BE2C (cell line): ENCODE data around the gene SLC37A1.

ENCODE experiments used
- DNase-seq: peaks from one replicate; pipeline ENCODE4 v3.0.0-alpha.2; 2020
- H3K27me3 ChIP-seq: fragments of 250-450 bp; sonication (Bioruptor Pico); 2 replicates; pipeline ENCODE4 v1.5.1; 2020; ENCODE audit warnings: mild to moderate bottlenecking
- H3K36me3 ChIP-seq: fragments of 250-450 bp; sonication (Bioruptor Pico); 2 replicates; pipeline ENCODE4 v1.5.1; 2020; ENCODE audit warnings: mild to moderate bottlenecking
- H3K4me1 ChIP-seq: fragments of 250-450 bp; sonication (Bioruptor Pico); 2 replicates; pipeline ENCODE4 v1.5.1; 2020
- H3K4me3 ChIP-seq: 2 replicates; pipeline ENCODE4 v1.5.1; 2011; ENCODE audit warnings: low read depth, low read length
- H3K9me3 ChIP-seq: fragments of 250-450 bp; sonication (Bioruptor Pico); 2 replicates; pipeline ENCODE4 v1.5.1; 2020
- TF ChIP-seq, protein P1 (sequence below): IDR thresholded peaks from 2 replicates; pipeline ENCODE4 v1.5.1; 2012; ENCODE audit warnings: mild to moderate bottlenecking, low read depth, low read length

SLC37A1 gene

GRCh38 chr21:42496839-42497202 lies 16.8 kb upstream of the SLC37A1 start:
- no peaks in the 10 kb centered on the region for H3K9me3 ChIP-seq
- no peaks in the 10 kb centered on the region for H3K36me3 ChIP-seq
- DNase-seq: no peak
- H3K4me1 ChIP-seq: no peaks in the 10 kb centered on the region; the same call in 1 of the 2 replicates
- H3K4me3 ChIP-seq: peak overlapping the region; percentile 84
- H3K27me3 ChIP-seq: 0 out of 2 replicates have a peak, but pooled peaks cover 2% of the 10 kb centered on the region
- TF ChIP-seq, protein P1, sequence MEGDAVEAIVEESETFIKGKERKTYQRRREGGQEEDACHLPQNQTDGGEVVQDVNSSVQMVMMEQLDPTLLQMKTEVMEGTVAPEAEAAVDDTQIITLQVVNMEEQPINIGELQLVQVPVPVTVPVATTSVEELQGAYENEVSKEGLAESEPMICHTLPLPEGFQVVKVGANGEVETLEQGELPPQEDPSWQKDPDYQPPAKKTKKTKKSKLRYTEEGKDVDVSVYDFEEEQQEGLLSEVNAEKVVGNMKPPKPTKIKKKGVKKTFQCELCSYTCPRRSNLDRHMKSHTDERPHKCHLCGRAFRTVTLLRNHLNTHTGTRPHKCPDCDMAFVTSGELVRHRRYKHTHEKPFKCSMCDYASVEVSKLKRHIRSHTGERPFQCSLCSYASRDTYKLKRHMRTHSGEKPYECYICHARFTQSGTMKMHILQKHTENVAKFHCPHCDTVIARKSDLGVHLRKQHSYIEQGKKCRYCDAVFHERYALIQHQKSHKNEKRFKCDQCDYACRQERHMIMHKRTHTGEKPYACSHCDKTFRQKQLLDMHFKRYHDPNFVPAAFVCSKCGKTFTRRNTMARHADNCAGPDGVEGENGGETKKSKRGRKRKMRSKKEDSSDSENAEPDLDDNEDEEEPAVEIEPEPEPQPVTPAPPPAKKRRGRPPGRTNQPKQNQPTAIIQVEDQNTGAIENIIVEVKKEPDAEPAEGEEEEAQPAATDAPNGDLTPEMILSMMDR: no peak

DNA sequence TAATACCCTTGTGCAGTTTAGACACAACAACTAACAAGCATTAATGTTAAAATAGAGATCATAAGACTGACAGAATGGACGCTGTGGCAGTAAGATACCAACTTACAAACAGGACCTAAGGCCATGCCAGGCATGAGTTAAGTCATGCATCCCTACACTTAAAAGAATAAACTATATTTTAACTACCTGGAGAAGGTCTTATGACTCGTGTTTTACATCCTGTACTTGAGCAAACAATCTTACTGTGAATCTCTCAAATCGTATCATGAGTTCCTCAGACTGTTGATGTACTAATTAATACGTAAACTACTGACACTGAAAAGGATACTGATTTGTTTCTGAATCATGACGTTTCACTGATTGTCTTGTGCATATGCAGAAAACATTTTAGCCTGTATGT lies 15.6 kb upstream of the SLC37A1 start:
- Histone ChIP-seq H3K36me3 (no peaks in the 10 kb centered on the region), H3K9me3 (no peaks in the 10 kb centered on the region), H3K27me3 (0 out of 2 replicates have a peak, but pooled peaks cover 2% of the 10 kb centered on the region), H3K4me1 (no peaks in the 10 kb centered on the region; the same call in 1 of the 2 replicates), H3K4me3 (no peak overlapping the region)
- DNase-seq: no peak
- TF ChIP-seq, protein P1: no peak

DNA sequence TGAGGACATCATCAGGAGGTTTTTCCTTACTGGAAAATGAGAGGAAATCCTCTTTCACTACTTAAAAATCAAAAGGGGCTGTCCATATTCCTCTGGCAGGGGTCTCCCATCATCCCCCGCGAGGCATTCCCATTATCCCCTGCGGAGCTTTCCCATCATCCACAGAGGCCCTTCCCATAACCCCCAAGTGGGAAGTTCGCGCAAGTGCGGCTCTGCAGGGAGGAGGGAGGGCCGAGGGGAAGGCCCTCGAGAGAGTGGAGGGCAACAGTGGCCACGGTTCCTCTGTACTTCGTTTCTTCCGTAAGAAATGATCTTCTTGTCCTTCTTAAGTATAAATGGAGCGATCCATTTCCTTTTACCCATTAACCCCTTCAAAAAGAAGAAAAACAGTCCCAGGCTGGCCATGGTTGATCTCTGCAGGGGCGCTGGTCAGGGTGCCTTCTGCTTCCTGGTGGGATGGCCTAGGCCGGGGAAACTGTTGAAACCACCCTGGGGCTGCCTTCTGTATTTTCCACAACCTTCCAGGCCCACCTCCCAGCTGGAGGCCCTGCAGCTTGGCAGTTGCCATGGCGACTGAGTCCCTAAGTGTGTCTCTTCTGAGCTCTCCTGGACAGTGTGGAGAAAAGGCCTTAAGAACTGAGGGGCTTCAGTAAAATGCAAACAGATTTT lies 14.1 kb upstream of the SLC37A1 start:
- TF ChIP-seq, protein P1: no peak
- DNase-seq: peak; percentile 33
- no peaks in the 10 kb centered on the region for H3K36me3 ChIP-seq
- H3K27me3 ChIP-seq: 0 out of 2 replicates have a peak, but pooled peaks cover 2% of the 10 kb centered on the region
- H3K4me1 ChIP-seq: no peaks in the 10 kb centered on the region; the same call in 1 of the 2 replicates
- H3K9me3 ChIP-seq: no peaks in the 10 kb centered on the region
- no peak overlapping the region for H3K4me3 ChIP-seq

DNA sequence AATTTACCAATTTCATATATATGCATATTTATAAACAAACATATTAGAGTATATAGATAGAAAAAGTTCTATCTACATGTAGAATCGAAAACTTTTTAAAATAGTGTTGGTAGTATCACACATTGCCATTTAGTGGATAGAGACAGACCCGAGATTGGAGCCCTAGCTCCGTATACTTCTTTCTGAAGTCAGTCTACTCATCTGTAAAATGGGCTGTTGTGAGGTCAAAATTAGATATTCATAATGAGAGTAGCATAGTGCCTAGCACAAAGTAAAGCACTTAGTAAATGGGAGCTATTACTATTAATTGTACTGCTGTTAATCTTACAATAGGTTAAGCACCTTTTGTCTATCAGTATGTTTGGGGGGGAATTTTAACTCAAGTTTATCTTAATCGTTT lies 13.4 kb upstream of the SLC37A1 start:
- DNase-seq: no peak
- Histone ChIP-seq H3K4me1 (no peaks in the 10 kb centered on the region; the same call in 1 of the 2 replicates), H3K4me3 (no peak overlapping the region), H3K9me3 (no peaks in the 10 kb centered on the region), H3K36me3 (no peaks in the 10 kb centered on the region), H3K27me3 (0 out of 2 replicates have a peak, but pooled peaks cover 2% of the 10 kb centered on the region)
- TF ChIP-seq, protein P1: no peak

GRCh38 chr21:42500736-42501135 lies 12.9 kb upstream of the SLC37A1 start:
- TF ChIP-seq, protein P1: no peak
- Histone ChIP-seq H3K27me3 (no peaks in the 10 kb centered on the region), H3K36me3 (no peaks in the 10 kb centered on the region), H3K9me3 (no peaks in the 10 kb centered on the region), H3K4me1 (no peaks in the 10 kb centered on the region; the same call in 1 of the 2 replicates), H3K4me3 (no peak overlapping the region)
- DNase-seq: no peak

- TF ChIP-seq, protein P1: no peak
- Histone ChIP-seq H3K9me3 (no peaks in the 10 kb centered on the region), H3K36me3 (no peaks in the 10 kb centered on the region), H3K4me3 (no peak overlapping the region), H3K4me1 (no peaks in the 10 kb centered on the region), H3K27me3 (no peaks in the 10 kb centered on the region)
- DNase-seq: no peak
Observed at GRCh38 chr21:42503711-42504110, 9.9 kb upstream of the SLC37A1 start.
